Activated CD4-positive, CD25-positive, alpha-beta regulatory T cell treated with anti-CD3 and anti-CD28 coated beads, Interleukin-2, amount 50 U/mL, for 72 hours (primary cell): ENCODE measurements around the gene F2R.
"Not testable (repeated sequence)": the region's sequence is repeated elsewhere in the genome, so short reads cannot be mapped to it uniquely, and the experiment has no call there.

ENCODE experiments used
- DNase-seq: peaks from one replicate; pipeline ENCODE4 v3.0.0; 2021

F2R gene

DNA sequence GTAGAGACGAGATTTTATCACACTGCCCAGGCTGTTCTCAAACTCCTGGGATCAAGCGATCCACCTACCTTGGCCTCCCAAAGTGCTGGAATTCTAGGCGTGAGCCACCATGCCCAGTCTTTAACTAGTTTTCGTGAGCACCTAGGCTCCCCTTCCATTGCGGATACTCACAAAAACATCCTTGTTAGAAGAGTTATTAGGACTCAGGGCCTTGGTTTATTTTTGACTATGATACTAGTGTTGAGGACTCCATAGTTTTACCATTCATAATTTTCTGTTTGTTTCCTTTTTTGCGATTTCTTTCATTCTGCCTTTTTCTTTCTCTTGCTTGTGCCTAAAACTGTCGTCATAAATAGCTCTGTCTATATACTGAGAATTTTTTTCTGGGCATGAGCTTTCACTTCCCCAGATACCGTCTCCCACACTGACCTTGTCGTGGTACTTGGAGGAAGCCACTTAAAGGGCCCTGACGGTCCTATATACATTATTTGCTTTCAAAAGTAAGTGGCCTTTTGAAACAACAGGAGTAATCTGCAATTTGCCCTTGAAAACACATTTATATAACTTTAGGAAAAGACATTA lies 5.2 kb downstream of the F2R start:
- no peak for DNase-seq

DNA sequence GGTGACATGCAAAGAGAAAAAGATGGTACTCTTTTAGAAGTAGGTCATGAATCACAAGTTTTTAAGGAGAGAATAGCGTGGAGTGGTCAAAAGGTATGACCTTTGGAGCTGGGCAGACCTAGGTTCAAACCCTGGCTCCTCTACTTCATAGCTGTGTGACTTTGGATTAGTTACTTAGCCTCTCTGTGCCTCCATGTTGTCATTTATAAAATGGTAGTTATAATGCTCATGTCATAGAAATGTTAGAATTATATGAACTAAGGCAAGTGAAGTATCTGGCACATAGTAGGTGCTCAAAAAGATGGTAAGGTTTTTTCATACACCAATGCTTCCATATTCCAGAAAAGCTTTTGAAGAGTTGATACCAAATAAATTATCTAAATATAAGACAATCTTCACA lies 7.3 kb downstream of the F2R start:
- no peak for DNase-seq

DNA sequence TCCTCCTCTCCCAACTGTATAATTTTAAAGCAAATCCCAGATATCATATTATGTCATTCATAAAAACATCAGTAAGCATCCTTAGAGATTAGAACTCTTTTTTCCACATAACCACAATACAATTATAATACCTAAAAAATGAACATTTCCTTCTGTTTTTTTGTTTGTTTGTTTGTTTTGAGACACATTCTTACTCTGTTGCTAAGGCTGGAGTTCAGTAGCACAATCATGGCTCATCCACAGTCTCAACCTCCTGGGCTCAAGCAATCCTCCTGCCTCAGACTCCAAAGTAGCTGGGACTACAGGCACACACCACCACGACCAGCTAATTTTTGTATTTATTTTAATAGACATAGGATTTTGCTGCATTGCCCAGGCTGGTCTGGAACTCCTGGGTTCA lies 8.0 kb downstream of the F2R start:
- DNase-seq: no peak

DNA sequence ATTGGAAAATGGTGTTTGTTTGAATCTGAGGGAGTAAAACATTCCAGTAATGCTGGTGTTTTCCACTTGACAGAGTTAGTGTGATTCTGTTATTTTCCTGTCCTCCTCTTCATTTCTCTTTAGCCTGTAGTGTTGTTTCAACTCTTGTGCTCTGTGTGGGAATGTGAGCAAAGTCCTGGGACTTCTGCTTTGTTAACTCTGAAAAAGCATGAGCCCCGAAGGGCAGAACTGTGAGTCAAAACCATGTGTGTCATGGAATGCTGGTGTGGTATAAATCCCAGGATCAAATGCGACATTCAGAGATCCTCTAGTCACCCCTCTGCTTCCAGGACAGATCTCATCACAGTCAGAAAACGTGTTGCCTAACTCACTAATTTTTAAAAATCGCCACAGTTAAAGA lies 8.9 kb downstream of the F2R start:
- no peak for DNase-seq

DNA sequence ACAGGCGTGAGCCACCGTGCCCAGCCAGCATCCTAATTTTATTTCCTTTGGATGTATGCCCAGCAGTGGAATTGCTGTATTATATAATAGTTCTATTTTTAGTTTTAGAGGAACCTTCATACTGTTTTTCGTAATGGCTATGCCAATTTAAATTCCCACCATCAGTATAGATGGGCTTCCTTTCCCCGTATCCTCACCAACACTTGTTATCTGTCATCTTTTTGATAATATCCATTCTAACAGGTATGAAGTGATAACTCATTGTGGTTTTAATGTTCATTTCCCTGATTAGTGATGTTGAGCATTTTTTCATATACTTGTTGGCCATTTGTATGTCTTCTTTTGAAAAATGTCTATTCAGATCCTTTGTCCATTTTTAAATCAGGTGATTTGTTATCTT lies 13.0 kb downstream of the F2R start:
- DNase-seq: no peak

DNA sequence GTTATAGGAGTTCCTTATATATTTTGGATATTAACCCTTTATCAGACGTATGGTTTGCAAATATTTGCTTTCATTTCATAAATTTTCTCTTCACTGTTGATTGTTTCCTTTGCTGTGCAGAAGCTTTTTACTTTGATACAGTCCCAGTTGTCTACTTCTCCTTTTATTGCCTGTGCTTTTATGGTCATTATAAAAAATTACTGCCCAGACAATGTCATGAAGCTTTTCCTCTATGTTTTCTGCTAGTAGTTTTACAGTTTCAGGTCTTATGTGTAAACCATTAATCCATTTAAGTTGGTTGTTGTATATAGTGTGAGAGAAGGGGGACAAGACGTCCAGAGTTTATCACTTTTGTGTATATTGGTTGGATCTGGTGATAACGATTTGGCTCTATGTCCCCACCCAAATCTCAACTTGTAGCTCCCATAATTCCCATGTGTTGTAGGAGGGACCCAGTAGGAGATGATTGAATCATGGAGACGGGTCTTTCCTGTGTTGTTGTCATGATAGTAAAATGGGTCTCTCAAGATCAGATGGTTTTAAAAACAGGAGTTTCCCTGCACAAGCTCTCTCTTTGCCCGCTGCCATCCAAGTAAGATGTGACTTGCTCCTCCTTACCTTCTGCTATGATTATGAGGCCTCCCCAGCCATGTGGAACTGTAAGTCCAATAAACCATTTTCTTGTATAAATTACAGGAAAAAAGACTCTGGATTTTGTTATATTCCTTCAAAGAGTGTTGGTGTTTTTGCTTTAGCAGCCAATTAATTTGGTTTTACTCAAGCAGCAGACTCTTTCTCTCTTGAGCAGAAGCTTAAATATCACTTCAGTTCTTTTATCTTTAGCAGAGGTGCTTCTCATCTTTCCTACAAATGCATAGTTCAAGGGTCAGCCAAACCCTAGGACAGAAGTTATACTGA lies 13.7 kb downstream of the F2R start:
- no peak for DNase-seq

DNA sequence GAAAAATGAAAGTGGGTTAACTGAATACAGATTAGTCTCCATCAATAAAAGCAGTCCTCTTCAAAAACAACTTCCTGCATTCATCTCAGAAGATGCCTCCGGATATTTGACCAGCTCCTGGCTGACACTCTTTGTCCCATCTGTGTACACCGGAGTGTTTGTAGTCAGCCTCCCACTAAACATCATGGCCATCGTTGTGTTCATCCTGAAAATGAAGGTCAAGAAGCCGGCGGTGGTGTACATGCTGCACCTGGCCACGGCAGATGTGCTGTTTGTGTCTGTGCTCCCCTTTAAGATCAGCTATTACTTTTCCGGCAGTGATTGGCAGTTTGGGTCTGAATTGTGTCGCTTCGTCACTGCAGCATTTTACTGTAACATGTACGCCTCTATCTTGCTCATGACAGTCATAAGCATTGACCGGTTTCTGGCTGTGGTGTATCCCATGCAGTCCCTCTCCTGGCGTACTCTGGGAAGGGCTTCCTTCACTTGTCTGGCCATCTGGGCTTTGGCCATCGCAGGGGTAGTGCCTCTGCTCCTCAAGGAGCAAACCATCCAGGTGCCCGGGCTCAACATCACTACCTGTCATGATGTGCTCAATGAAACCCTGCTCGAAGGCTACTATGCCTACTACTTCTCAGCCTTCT lies 16.6 kb downstream of the F2R start:
- no peak for DNase-seq

GRCh38 chr5:76733049-76733417 lies 17.1 kb downstream of the F2R start:
- DNase-seq: no peak

GRCh38 chr5:76735762-76736545 lies 20.0 kb downstream of the F2R start:
- DNase-seq: no peak

- DNase-seq: no peak
These were observed 21.0 kb downstream of the F2R start for GRCh38 chr5:76736679-76737556.

- DNase-seq: no peak
These were observed 21.9 kb downstream of the F2R start for GRCh38 chr5:76737846-76738245.

GRCh38 chr5:76741506-76741905 lies 25.6 kb downstream of the F2R start:
- not testable (repeated sequence) for DNase-seq

- DNase-seq: no peak
These were observed 26.7 kb downstream of the F2R start for GRCh38 chr5:76742583-76742982.

DNA sequence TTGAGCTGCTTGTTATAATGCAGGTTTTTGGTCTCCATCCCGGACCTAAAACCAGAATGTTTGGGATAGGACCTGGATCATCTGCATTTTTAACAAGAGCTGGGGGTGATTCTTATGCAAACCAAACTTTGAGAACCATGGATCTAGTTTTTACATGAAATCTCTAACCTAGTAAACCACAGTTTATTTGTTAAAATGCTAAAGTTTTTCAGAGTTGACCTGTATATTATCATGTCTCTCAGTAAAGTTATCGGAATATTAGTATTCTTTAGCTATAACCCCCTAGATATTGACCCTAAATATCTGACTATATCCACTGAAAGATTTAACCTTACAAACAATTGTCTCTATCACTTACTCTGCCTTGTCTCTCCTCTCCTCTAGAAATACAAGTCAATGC lies 28.7 kb downstream of the F2R start:
- no peak for DNase-seq

DNA sequence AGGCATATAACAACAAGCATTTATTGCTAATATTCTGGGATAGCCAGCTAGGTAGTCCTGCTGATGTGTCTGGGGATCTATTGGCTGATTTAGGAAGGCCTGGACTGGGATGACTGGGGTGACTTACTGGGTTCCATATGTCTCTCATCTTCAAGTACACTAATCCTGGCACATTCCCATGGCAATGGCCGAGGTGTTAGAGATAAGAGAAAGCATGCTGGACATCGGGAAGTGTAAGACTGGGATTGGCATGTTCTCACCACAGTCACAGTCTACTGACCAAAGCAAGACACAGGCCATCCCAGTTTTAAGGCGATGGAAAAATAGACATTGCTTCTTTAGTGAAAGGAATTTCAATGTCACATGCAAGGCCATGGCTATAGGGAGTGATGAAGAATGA lies 29.7 kb downstream of the F2R start:
- no peak for DNase-seq

DNA sequence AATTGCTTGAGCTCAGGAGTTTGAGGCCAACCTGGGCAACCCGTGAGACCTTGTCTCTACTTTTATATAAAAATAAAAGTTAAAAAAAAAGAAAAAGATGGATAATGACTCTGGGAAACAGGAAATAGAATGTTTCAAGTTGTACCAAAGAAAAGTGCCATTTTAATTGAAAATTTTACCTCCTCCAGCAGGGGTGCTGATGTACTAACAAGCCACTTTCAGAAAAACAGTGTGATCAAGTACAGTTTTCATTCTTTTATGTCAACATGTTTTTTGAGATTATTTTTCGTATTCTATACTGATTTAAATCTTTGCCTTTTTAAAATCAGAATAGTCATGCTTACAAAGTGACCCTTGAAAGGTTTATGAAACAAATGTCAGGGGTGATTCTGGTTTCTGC lies 30.8 kb downstream of the F2R start:
- no peak for DNase-seq

GRCh38 chr5:76747706-76748105 lies 31.8 kb downstream of the F2R start:
- no peak for DNase-seq

- no peak for DNase-seq
These were observed 35.4 kb downstream of the F2R start for GRCh38 chr5:76751291-76751690.

GRCh38 chr5:76754668-76755078 lies 38.7 kb downstream of the F2R start:
- no peak for DNase-seq

DNA sequence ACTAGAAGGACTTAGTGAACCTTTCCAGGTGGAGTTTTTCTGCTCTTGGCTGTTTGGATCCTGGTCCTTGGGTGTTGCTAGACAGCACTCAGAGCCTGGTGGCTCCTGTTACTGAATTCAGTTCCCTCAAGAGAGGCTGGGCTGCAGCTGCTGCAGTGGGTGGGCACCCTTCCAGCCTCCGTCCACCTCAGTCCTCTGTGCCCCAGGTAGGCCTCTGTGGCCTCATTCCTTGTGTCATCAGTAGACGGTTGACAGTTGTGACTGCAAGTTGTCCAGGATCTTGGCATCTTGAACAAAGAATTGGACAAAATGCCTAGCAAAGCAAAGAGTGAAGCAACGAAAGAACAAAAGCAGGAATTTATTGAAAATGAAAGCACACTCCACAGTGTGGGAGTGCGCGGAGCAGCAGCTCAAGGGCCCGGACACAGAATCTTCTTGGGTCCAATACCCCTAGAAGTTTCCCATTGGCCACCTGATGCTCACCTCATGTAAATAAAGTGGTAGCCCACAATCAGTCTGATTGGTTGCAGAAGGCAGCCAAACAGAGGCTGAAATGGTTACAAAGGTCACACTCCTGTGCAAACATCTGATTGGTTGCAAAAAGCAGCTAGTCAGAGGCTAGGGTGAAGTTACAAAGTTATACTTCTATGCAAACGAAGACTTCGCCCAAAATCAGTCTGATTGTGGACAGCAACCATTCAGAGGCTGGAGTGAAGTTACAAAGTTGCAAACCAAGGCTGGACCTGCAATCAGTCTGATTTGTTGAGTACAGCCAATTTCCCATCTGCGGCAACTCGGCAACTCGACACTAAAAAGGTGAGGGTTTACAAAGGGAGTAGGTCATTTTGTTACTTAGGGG lies 40.1 kb downstream of the F2R start:
- no peak for DNase-seq

- no peak for DNase-seq
These were observed 41.1 kb downstream of the F2R start for GRCh38 chr5:76757049-76757448.
